AML-193 (cell line): ENCODE measurements around the gene CELSR1.

Experiments
- DNase-seq, 2 experiments: peaks; one replicate each; lab custom pipeline; 2025; lab: John Stamatoyannopoulos, UW

CELSR1 gene, protein sequence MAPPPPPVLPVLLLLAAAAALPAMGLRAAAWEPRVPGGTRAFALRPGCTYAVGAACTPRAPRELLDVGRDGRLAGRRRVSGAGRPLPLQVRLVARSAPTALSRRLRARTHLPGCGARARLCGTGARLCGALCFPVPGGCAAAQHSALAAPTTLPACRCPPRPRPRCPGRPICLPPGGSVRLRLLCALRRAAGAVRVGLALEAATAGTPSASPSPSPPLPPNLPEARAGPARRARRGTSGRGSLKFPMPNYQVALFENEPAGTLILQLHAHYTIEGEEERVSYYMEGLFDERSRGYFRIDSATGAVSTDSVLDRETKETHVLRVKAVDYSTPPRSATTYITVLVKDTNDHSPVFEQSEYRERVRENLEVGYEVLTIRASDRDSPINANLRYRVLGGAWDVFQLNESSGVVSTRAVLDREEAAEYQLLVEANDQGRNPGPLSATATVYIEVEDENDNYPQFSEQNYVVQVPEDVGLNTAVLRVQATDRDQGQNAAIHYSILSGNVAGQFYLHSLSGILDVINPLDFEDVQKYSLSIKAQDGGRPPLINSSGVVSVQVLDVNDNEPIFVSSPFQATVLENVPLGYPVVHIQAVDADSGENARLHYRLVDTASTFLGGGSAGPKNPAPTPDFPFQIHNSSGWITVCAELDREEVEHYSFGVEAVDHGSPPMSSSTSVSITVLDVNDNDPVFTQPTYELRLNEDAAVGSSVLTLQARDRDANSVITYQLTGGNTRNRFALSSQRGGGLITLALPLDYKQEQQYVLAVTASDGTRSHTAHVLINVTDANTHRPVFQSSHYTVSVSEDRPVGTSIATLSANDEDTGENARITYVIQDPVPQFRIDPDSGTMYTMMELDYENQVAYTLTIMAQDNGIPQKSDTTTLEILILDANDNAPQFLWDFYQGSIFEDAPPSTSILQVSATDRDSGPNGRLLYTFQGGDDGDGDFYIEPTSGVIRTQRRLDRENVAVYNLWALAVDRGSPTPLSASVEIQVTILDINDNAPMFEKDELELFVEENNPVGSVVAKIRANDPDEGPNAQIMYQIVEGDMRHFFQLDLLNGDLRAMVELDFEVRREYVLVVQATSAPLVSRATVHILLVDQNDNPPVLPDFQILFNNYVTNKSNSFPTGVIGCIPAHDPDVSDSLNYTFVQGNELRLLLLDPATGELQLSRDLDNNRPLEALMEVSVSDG (N-terminal part only)

GRCh38 chr22:46537225-46537945 is at the start of gene CELSR1:
TSS of gene CELSR1 (minus strand) at chr22:46537620. CDS start at chr22:46537170, 450 bp downstream.
- DNase-seq, result no peak

DNA sequence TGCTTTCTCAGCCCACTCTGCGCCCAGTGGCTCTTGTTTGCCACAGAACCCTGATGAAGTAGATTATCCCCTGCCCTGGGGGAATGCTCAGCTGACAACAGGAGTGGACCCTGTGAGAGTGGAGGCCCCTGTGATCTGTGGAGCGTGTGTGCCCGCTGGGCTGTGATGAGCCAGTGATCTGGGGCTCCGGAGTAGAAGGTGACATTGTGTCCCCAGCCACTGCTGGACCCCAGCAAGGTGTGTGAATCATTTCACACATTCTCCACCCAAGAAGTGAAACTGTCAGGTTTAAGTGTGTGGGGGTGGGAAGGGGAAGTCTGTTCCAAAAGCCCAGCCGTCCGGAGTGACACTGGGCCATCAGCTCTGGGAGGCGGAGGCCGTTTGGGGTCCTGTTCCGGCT is 49.6 kb upstream of the CELSR1 start:
- no peak for DNase-seq

DNA sequence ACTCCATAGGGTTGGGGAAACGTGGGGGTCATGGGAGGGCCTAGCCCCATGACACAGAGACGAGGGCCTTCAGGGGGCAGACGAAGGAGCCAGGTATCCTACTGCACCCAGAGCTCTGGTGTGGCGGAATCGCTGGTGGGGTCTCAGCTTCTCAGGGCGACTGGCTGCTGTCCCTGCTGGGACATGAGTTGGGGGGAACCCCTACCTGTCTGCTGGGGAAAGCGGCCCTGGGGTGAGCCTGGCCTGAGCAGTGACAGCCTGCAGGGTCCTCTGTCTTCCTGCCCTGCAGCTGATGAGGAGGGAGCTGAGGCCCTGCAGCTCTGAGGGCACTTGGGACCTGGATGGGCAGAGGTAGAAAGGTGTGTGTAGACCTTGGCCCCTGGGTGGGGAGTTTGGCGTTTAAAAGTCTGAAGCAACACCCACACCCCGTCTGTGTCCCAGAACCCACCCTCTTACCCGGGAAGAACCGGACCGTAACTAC is 49.2 kb upstream of the CELSR1 start:
- no peak for DNase-seq

GRCh38 chr22:46586123-46586519 is 48.7 kb upstream of the CELSR1 start:
- DNase-seq, result no peak

DNA sequence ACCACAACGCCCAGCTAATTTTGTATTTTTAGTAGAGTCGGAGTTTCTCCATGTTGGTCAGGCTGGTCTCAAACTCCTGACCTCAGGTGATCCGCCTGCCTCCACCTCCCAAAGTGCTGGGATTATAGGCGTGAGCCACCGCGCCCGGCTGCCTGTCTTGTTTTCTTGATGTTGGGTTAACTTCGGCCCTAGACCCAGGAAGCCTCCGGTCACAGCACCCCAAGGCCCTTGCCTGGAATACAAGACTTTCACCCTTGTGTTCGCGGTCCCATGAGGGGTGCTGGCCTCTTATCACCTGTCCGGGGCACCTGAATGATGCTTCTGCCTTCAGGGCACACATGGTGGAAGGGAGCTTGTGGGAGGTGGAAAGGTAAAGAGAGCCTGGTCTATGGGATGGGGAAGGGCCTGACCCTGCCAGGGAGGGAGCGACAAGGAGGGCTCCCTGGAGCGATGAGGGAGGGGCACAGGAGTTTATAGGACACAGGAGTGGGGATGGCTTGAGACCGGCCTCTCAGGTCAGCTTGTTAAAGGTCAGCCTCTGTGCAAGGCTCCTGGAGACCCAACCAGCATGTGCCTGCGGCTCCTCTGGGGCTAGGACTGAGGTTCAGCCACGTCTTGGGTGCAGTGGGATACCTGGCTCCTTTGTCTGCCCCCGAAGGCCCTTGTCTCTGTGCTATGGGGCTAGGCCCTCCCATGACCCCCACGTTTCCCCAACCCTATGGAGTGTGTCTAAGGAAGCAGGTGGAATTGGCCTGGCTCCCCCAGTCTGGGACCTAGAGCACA is 48.1 kb upstream of the CELSR1 start:
- DNase-seq, result no peak

GRCh38 chr22:46584081-46584921 is 46.9 kb upstream of the CELSR1 start:
- DNase-seq, result no peak

DNA sequence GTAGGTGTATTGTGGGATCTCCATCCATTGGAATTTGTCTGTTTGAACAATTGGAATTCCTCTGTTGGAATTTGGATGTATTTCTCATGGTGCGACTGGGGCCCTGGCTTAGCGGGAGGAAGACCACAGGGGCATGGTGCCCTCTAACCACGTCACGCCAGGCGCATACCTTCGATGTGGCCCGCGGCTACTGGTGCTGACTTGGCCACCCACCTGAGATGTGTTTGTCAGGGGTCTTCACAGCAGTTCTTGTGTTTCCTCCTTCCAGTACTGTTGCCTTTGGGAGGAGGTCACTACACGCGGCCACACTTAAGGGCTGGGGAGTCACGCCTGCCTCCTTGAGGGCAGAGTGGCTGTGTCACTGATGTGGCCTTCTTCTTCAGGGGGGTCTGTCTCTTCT is 46.2 kb upstream of the CELSR1 start:
- DNase-seq, result no peak

DNA sequence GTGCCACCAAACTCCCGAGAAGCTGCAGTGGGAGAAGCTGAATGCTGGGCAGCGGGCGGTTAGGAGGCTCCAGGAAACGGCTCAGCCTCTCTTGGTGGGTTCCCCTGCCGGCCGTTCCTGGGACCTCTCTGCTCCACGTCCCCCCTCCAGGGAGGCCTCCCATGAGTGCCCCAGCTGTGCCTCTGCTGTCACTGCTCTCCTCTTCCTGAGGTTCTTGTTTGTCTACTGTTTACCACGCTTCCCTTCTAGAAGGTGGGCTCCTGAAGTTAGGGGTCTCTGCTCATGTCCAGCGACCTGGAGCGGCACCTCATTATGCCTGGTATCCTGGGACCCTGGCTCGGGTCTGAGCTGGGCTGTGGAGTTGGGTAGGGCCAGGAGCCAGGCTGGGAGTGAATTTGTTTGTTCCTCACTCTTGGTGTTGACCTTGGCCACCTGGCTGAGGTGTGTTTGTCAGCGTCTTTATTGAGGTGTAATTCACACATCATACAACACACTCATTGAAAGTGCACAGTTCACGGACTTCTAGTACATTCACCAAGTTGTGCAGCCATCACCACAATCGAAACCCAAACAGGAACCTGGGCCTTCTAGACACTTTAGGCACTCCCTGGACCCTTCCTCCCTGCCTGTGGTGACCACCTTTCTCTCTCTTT is 45.0 kb upstream of the CELSR1 start:
- no peak for DNase-seq

- no peak for DNase-seq
Observed at GRCh38 chr22:46581538-46582244, 44.3 kb upstream of the CELSR1 start.

DNA sequence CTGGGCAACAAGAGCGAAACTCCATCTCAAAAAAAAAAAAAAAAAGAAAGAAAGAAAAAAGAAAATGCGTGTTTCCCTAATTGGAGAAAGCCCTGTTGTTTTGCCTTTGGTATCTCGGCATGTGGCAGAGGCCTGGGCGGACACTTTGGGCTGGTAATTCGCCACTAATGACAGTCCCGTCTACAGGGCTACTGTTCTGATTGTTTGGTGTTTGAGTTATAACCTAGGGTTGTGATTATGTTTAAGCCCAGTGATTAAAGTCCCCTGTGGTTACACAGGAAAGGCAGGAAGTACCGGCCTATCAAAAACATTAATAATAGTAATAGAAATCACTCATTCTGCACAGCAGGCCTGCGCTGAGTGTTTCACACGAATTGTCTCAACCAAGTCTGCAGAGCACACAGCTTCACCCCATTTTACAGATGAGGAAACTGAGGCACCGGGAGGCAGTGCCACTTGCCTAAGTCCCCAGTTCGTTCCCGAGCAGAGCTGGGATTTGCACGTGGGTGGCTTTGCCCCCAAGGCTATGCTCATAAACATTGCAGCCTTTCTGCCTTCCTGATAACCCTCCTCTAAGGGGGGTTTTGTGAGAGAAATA is 43.6 kb upstream of the CELSR1 start:
- DNase-seq, result no peak

- DNase-seq, result no peak
Observed at GRCh38 chr22:46579751-46580449, 42.5 kb upstream of the CELSR1 start.

- peak; percentile 26 to 40 for DNase-seq
Observed at GRCh38 chr22:46578824-46579561, 41.6 kb upstream of the CELSR1 start.

GRCh38 chr22:46578251-46578823 is 40.9 kb upstream of the CELSR1 start:
- DNase-seq, result no peak

DNA sequence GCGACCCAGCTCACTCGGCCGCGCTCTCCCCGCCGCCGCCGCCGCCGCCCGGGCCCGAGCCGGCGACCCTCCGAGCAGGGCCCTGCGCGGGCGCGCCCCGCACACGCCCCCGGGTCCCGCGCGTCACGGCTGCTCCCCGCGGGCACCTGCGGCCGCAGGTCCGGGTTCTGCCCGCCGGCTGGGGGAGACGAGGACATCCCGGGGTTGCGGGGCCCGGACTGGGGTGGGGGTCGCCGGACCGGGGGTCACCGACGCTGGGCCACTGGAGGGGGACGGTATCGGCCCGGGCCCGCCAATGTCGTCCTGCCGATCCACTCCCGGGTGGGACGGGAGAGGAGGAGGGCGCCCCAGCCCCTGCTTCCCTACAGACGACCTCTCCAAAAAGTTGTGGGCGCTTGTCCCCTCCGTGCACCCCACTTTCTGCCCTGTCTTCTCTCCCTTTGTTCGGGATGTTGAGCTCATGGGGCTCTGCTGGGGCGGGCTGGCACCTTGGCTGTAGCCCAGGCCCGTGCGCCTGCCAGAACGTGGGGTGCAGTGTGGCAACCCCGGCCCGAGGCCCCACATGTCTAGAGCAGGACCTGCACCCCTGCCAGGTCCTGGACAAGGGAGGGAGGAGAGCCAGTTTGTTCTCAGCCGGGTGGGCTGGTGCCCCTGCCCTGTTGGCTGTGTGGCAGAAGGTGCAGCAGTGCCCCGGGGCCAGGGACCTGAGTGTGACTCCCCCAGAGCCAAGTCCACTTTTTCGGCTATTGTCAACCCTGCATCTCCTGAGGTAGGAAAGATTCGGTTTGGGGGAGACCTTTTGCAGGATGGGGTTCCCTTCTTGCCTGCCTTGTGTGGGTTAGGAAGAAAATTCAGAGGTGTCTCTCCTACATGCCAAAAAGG is 40.2 kb upstream of the CELSR1 start:
- peak in 1 of 2 experiments; percentile 8 for DNase-seq

- DNase-seq, result peak; percentile 21 to 39
Observed at GRCh38 chr22:46576556-46577367, 39.3 kb upstream of the CELSR1 start.
